ENCODE data around the gene TJP3. TPM values are rescaled to one million over a fixed set of nuclear protein-coding genes. Genes with fewer than 3 reads are reported as not detected.
A peak's percentile ranks its signal among the peaks of the same experiment; 100 is the strongest.

The TJP3 gene
- total and polyA plus RNA-seq, 8 donors = 11.2 to 36.2 (median 15.7) TPM

GRCh38 chr19:3669082-3669946 lies 38.9 kb upstream of the TJP3 start:
- DNase-seq = no peak
- TF ChIP-seq, protein P1, sequence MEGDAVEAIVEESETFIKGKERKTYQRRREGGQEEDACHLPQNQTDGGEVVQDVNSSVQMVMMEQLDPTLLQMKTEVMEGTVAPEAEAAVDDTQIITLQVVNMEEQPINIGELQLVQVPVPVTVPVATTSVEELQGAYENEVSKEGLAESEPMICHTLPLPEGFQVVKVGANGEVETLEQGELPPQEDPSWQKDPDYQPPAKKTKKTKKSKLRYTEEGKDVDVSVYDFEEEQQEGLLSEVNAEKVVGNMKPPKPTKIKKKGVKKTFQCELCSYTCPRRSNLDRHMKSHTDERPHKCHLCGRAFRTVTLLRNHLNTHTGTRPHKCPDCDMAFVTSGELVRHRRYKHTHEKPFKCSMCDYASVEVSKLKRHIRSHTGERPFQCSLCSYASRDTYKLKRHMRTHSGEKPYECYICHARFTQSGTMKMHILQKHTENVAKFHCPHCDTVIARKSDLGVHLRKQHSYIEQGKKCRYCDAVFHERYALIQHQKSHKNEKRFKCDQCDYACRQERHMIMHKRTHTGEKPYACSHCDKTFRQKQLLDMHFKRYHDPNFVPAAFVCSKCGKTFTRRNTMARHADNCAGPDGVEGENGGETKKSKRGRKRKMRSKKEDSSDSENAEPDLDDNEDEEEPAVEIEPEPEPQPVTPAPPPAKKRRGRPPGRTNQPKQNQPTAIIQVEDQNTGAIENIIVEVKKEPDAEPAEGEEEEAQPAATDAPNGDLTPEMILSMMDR (IDR thresholded peaks at IDR 0.05) = no peak
- H3K27ac ChIP-seq = peak overlapping the region; percentile 77 to 92
- no peaks in the 10 kb centered on the region for H3K9me3 ChIP-seq
- peaks cover 0 to 16% of the 10 kb centered on the region in 2 donors for H3K36me3 ChIP-seq
- intact Hi-C loops (cut with DNase I) = loop anchor here (5.0 kb wide), 1 partner anchor 33 kb away; the partner anchor contains the start of gene PIP5K1C (in 2 of the 2)
- H3K4me3 ChIP-seq = no peak overlapping the region
- no peak for ATAC-seq
- peaks cover 0 to 17% of the 10 kb centered on the region in 2 donors for H3K27me3 ChIP-seq
- H3K4me1 ChIP-seq = peaks cover 13 to 42% of the 10 kb centered on the region in 2 donors

GRCh38 chr19:3669947-3670795 lies 38.0 kb upstream of the TJP3 start:
- H3K4me1 ChIP-seq = peaks cover 13 to 42% of the 10 kb centered on the region in 2 donors

DNA sequence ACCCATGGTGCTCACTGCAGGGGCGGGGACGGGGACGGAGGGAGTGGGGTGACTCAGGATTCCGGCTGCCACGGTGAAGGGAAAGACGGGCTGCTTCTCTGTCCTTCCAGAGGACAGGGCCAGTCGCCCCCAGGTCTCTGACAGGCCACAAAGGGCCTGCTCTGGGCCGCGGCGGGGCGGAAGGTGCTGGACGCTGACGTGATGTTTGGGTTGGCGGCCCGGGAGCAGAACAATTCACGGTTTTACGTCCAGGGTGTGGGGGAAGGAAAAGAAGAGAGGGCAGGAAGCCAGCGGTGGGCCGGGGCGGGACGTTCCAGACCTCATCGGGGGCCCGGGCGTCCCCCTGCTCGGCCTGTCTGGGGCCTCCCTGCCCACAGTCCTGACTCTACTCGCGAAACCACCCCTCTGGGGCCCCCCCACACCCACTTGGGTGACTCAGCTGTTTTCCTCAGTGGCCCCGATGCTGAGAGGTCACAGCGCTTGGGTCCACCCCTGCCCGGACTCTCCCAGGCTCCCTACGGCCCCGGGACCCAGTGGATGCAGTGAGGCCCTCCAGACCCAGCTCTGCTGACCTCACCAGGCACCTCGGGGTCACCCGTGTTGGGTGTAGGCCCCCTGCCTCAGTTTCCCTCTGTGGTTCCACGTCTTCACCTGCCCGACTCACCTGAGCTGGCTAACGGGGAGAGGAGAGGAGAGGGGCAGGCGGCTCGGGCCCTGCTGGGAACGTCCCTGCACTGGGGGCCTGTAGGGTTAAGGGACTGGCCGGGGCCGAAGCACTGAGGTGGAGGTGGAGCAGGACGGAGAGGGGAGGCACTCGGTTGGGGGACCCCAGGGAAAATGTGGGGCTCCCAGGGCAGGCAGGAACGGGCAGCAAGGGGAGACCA lies 37.1 kb upstream of the TJP3 start:
- TF ChIP-seq, protein P1 (IDR thresholded peaks at IDR 0.05) = no peak
- Histone ChIP-seq H3K9me3 (no peaks in the 10 kb centered on the region), H3K27ac (peak overlapping the region; percentile 77 to 92), H3K36me3 (peaks cover 0 to 7% of the 10 kb centered on the region in 2 donors), H3K27me3 (peaks cover 0 to 17% of the 10 kb centered on the region in 2 donors), H3K4me1 (peaks cover 13 to 37% of the 10 kb centered on the region in 2 donors), H3K4me3 (peak overlapping the region in 1 of 2 donors; percentile 8)
- intact Hi-C loops (cut with DNase I) = no loop called here
- ATAC-seq = peak; percentile 56
- peak in 3 of 4 donors; percentile 60 to 80 (median 63) for DNase-seq

More at GRCh38 chr19:3669947-3670795, 38.0 kb upstream of the TJP3 start:
- Histone ChIP-seq H3K27ac (peak overlapping the region; percentile 77 to 92), H3K4me3 (no peak overlapping the region), H3K9me3 (no peaks in the 10 kb centered on the region), H3K27me3 (peaks cover 0 to 17% of the 10 kb centered on the region in 2 donors), H3K36me3 (peaks cover 0 to 8% of the 10 kb centered on the region in 2 donors)
- TF ChIP-seq, protein P1 (IDR thresholded peaks at IDR 0.05) = no peak
- intact Hi-C loops (cut with DNase I) = loop anchor here (5.0 kb wide), 1 partner anchor 32 kb away; the partner anchor contains the start of gene PIP5K1C (in 2 of the 2)
- no peak for DNase-seq
- ATAC-seq = peak; percentile 29

DNA sequence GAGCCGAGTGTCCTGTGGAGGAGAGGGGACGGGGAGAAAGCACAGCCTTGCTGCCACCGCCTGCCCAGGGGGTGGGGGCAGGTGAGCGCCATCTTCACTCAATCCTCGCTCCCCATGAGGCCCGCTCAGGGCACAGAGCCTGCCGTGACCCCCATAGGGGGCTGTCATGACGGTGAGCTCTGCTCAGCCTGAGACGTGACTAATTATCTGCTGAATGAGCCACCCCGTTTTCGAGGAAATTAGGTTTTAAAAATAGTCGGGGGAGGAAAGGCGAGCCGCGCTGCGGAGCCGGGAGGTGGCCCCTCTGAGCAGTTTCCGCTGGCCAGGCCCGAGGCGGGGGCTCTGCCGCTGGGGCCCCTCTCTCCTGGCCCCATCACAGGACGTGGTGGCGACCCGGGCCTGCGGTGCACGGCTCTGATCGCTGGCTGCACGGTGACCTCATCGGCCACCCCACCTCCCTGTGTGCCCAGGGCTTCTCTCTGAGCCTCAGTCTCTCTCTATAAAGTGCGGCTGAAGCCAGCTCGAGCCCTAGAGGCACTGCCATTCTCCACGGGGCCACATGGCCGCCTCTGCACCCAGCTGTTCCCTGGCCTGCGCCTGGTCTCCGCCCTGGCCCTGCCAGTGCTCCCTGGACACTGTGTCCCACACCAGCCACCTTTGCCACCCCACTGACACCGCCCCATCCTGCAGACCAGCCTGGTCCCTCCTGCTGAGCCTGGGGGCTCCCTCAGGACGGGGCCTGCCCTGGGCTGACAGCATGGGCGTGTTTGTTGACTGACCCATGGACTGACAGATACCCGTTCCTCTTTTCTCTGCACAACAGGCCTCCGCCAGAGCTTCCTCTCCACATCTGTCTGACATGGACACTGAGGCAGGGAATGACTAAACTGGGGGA lies 36.3 kb upstream of the TJP3 start:
- DNase-seq (no peak), ATAC-seq (peak; percentile 15)
- peak overlapping the region in 1 of 2 donors; percentile 8 for H3K4me3 ChIP-seq
- TF ChIP-seq, protein P1 (IDR thresholded peaks at IDR 0.05) = no peak
- peaks cover 0 to 2% of the 10 kb centered on the region in 2 donors for H3K36me3 ChIP-seq
- intact Hi-C loops (cut with DNase I) = no loop called here
- peak overlapping the region; percentile 77 to 92 for H3K27ac ChIP-seq
- no peaks in the 10 kb centered on the region for H3K9me3 ChIP-seq
- H3K4me1 ChIP-seq = peaks cover 13 to 41% of the 10 kb centered on the region in 2 donors
- peaks cover 0 to 17% of the 10 kb centered on the region in 2 donors for H3K27me3 ChIP-seq
